H9 (cell line): ENCODE data around the gene DPYD. TPM values are rescaled to one million over a fixed set of nuclear protein-coding genes. Genes with fewer than 3 reads are reported as not detected.

Experiments used
- DNase-seq: peaks from one replicate; pipeline ENCODE4 v3.0.0-alpha.2; 2017
- H2AFZ ChIP-seq: one replicate; pipeline ENCODE4 v1.6.1; 2013; ENCODE audit warnings: mild to moderate bottlenecking, low read length, control low read depth, moderate library complexity
- H2AK5ac ChIP-seq: 2 replicates; pipeline ENCODE4 v1.6.1; 2013; ENCODE audit warnings: low read length, control low read depth, mixed read lengths; ENCODE audit not compliant: insufficient read length
- H2BK120ac ChIP-seq: one replicate; pipeline ENCODE4 v1.6.1; 2013; ENCODE audit warnings: low read depth, mild to moderate bottlenecking, low read length, control low read depth, inconsistent platforms; ENCODE audit not compliant: poor library complexity, severe bottlenecking
- H2BK12ac ChIP-seq: 2 replicates; pipeline ENCODE4 v1.6.1; 2013; ENCODE audit warnings: low read length, control low read depth, mixed read lengths, low read depth; ENCODE audit not compliant: insufficient read length
- H2BK15ac ChIP-seq: 2 replicates; pipeline ENCODE4 v1.6.1; 2013; ENCODE audit warnings: low read depth, low read length, control low read depth
- H2BK20ac ChIP-seq: one replicate; pipeline ENCODE4 v1.6.1; 2013; ENCODE audit warnings: low read depth, mild to moderate bottlenecking, low read length, control low read depth, inconsistent platforms; ENCODE audit not compliant: poor library complexity, severe bottlenecking
- H2BK5ac ChIP-seq: 2 replicates; pipeline ENCODE4 v1.6.1; 2013; ENCODE audit warnings: low read length, control low read depth, mixed read lengths; ENCODE audit not compliant: insufficient read length
- H3K14ac ChIP-seq: 2 replicates; pipeline ENCODE4 v1.6.1; 2013; ENCODE audit warnings: low read length, control low read depth; ENCODE audit not compliant: insufficient read depth
- H3K18ac ChIP-seq: 2 replicates; pipeline ENCODE4 v1.6.1; 2013; ENCODE audit warnings: low read depth, mild to moderate bottlenecking, mixed read lengths, low read length, control low read depth; ENCODE audit not compliant: insufficient read length
- H3K23ac ChIP-seq: 2 replicates; pipeline ENCODE4 v1.6.1; 2013; ENCODE audit warnings: low read length, control low read depth, mixed read lengths, low read depth; ENCODE audit not compliant: insufficient read length
- H3K23me2 ChIP-seq: 2 replicates; pipeline ENCODE4 v1.6.1; 2013; ENCODE audit warnings: low read depth, mild to moderate bottlenecking, mixed read lengths, low read length, control low read depth; ENCODE audit not compliant: insufficient read length, poor library complexity, severe bottlenecking
- H3K27ac ChIP-seq: 2 replicates; pipeline ENCODE4 v1.5.1; 2013; ENCODE audit warnings: low read length, control low read depth, mixed read lengths, low read depth; ENCODE audit not compliant: insufficient read length
- H3K27me3 ChIP-seq: 2 replicates; pipeline ENCODE4 v1.6.1; 2013; ENCODE audit warnings: low read length, control low read depth, inconsistent platforms; ENCODE audit not compliant: insufficient read depth
- H3K4ac ChIP-seq: 2 replicates; pipeline ENCODE4 v1.6.1; 2013; ENCODE audit warnings: low read depth, mild to moderate bottlenecking, control low read depth, inconsistent platforms, low read length, moderate library complexity
- H3K4me1 ChIP-seq: 2 replicates; pipeline ENCODE4 v1.6.1; 2013; ENCODE audit warnings: low read length, control low read depth, inconsistent platforms; ENCODE audit not compliant: insufficient read depth
- H3K4me2 ChIP-seq: 2 replicates; pipeline ENCODE4 v1.6.1; 2013; ENCODE audit warnings: low read length, control low read depth, mixed read lengths; ENCODE audit not compliant: insufficient read length, insufficient read depth
- H3K56ac ChIP-seq: 2 replicates; pipeline ENCODE4 v1.6.1; 2013; ENCODE audit warnings: low read depth, mild to moderate bottlenecking, mixed read lengths, low read length, control low read depth; ENCODE audit not compliant: insufficient read length
- H3K79me1 ChIP-seq: 2 replicates; pipeline ENCODE4 v1.6.1; 2013; ENCODE audit warnings: low read depth, mild to moderate bottlenecking, moderate library complexity, low read length, control low read depth, inconsistent platforms; ENCODE audit not compliant: insufficient read depth, poor library complexity, severe bottlenecking
- H3K79me2 ChIP-seq: 2 replicates; pipeline ENCODE4 v1.6.1; 2013; ENCODE audit warnings: low read length, control low read depth, inconsistent platforms; ENCODE audit not compliant: insufficient read depth
- H3K9ac ChIP-seq: 2 replicates; pipeline ENCODE4 v1.6.1; 2013; ENCODE audit warnings: low read length, control low read depth, mixed read lengths; ENCODE audit not compliant: insufficient read length; ENCODE audit errors: extremely low read depth
- H3K9me3 ChIP-seq: one replicate; pipeline ENCODE4 v1.6.1; 2013; ENCODE audit warnings: low read depth, low read length, inconsistent platforms; ENCODE audit not compliant: control insufficient read depth
- H3T11ph ChIP-seq: one replicate; pipeline ENCODE4 v1.6.1; 2013; ENCODE audit warnings: mild to moderate bottlenecking, low read length, control low read depth, inconsistent platforms
- H4K20me1 ChIP-seq: one replicate; pipeline ENCODE4 v1.6.1; 2013; ENCODE audit not compliant: control insufficient read depth, insufficient read length, insufficient read depth
- H4K5ac ChIP-seq: 2 replicates; pipeline ENCODE4 v1.6.1; 2013; ENCODE audit warnings: low read depth, mild to moderate bottlenecking, mixed read lengths, low read length, control low read depth; ENCODE audit not compliant: insufficient read length
- H4K8ac ChIP-seq: replicated peaks from 2 replicates; pipeline ENCODE4 v1.6.1; 2013; ENCODE audit warnings: low read length, control low read depth, mixed read lengths, low read depth; ENCODE audit not compliant: insufficient read length
- H4K91ac ChIP-seq: 2 replicates; pipeline ENCODE4 v1.6.1; 2013; ENCODE audit warnings: low read depth, mild to moderate bottlenecking, moderate library complexity, mixed read lengths, low read length, control low read depth; ENCODE audit not compliant: insufficient read length
- H3K27ac Mint-ChIP-seq, 3 experiments: 2 replicates in 2 of 3; 3 replicates in 1 of 3; pipeline ENCODE4 v1.8.0; 2020 to 2021; ENCODE audit warnings: mixed read lengths in 3 of 3, mild to moderate bottlenecking in 1 of 3, moderate library complexity in 1 of 3
- H3K27me3 Mint-ChIP-seq: 2 replicates; pipeline ENCODE4 v1.8.0; 2021; ENCODE audit warnings: low read depth, mild to moderate bottlenecking, moderate library complexity, mixed read lengths
- H3K36me3 Mint-ChIP-seq, 3 experiments: 2 replicates in 2 of 3; 3 replicates in 1 of 3; pipeline ENCODE4 v1.8.0; 2020 to 2021; ENCODE audit warnings: low read depth in 3 of 3, mixed read lengths in 3 of 3; ENCODE audit not compliant: insufficient read depth in 1 of 3
- H3K4me1 Mint-ChIP-seq, 2 experiments: 2 replicates each; pipeline ENCODE4 v1.8.0; 2020; ENCODE audit warnings: mixed read lengths in 2 of 2
- H3K4me3 Mint-ChIP-seq, 2 experiments: 2 replicates in 1 of 2; 3 replicates in 1 of 2; pipeline ENCODE4 v1.8.0; 2020 to 2021; ENCODE audit warnings: mild to moderate bottlenecking in 2 of 2, mixed read lengths in 2 of 2, moderate library complexity in 1 of 2
- H3K9me3 Mint-ChIP-seq, 2 experiments: 2 replicates in 1 of 2; 3 replicates in 1 of 2; pipeline ENCODE4 v1.8.0; 2020; ENCODE audit warnings: mild to moderate bottlenecking in 2 of 2, mixed read lengths in 2 of 2, moderate library complexity in 1 of 2
- CTCF ChIP-seq: fragments of 200-600 bp; sonication (generic); conservative IDR thresholded peaks from 3 replicates; pipeline ENCODE4 v1.8.0; 2021; ENCODE audit warnings: antibody characterized with exemption, mild to moderate bottlenecking
- WGBS: extraction: QIAGEN DNeasy Blood & Tissue Kit; methylation state at CpG from one replicate; pipeline ENCODE4 v1.1.7; 2013; ENCODE audit warnings: missing lambda C conversion rate, low lambda C conversion rate, mixed read lengths; ENCODE audit not compliant: insufficient read length; ENCODE audit errors: extremely low coverage; 5-methylcytosine and 5-hydroxymethylcytosine counted together
- total RNA-seq: library from RNA; stranded (reverse); gene quantifications from 2 replicates; pipeline ENCODE4 v1.2.1, GENCODE V29; 2021

DPYD gene
- total RNA-seq, 1 experiment from 2014 or later = 0.37 TPM

DNA sequence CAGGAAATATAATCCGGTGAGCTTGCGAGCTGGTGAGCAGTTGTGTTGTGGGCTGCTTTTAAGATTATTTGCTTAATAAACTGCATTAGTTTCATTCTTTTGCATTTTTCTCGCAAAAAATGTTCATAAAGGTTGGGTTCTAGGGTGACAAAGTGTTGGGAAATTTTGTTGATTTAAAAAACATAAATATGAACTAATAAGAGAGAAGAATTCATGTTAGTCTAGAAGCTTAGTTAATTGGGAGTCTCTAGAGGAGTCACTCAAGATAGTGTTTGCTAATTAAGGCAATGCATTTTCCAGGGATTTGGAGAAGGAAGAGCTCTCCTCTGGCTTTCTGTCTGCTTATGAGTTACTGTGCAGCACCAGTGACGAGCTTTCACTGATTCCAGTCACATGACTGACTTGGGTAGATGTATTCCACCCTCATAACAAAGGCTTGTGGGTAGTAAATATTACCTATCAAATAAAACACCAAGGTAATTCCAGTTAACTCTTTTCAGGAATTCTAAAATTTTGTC is 782.3 kb downstream of the DPYD start:
- Histone ChIP-seq H2BK12ac (no peak overlapping the region), H2AFZ (no peak overlapping the region), H3K4me2 (no peak overlapping the region), H3K79me1 (no peaks in the 10 kb centered on the region), H2BK5ac (no peak overlapping the region), H3K4ac (no peak overlapping the region), H3K9ac (no peak overlapping the region), H4K8ac (no peak overlapping the region), H2BK20ac (no peak overlapping the region), H3K23ac (no peak overlapping the region), H2BK15ac (no peak overlapping the region), H3K27me3 (no peaks in the 10 kb centered on the region), H3K14ac (no peak overlapping the region), H3K9me3 (no peaks in the 10 kb centered on the region), H4K5ac (no peak overlapping the region), H3K56ac (no peak overlapping the region), H3K4me1 (peaks cover 2% of the 10 kb centered on the region; the same call in 1 of the 2 replicates), H2BK120ac (no peak overlapping the region), H4K20me1 (no peaks in the 10 kb centered on the region), H3K79me2 (no peaks in the 10 kb centered on the region), H3K23me2 (no peaks in the 10 kb centered on the region), H2AK5ac (no peak overlapping the region), H3K27ac (no peak overlapping the region), H3K18ac (no peak overlapping the region), H3T11ph (no peak overlapping the region), H4K91ac (no peak overlapping the region)
- H3K4me3 Mint-ChIP-seq = no peak overlapping the region
- DNase-seq = no peak
- no peaks in the 10 kb centered on the region for H3K9me3 Mint-ChIP-seq
- H3K4me1 Mint-ChIP-seq = peaks cover 5 to 7% of the 10 kb centered on the region in 2 experiments
- 0 out of 3 replicates have a peak, but pooled peaks have one; percentile 5 for TF ChIP-seq CTCF
- no CpG with 5 or more reads among the region's 4 CpGs for WGBS
- no peak overlapping the region for H3K27ac Mint-ChIP-seq
- H3K27me3 Mint-ChIP-seq = no peaks in the 10 kb centered on the region
- H3K36me3 Mint-ChIP-seq = no peaks in the 10 kb centered on the region
